Effector memory CD4-positive, alpha-beta T cell (primary cell): ENCODE results near the gene PAX4.

Experiments used
- DNase-seq, 3 donors: peaks; one replicate each; pipeline ENCODE4 v3.0.0-alpha.2; 2020
- H3K27ac ChIP-seq: 2 replicates; pipeline ENCODE4 v1.7.0; 2013; ENCODE audit warnings: mild to moderate bottlenecking, low read length, moderate library complexity; ENCODE audit not compliant: insufficient read depth, poor library complexity, severe bottlenecking
- H3K27me3 ChIP-seq: replicated peaks from 2 replicates; pipeline ENCODE4 v1.7.0; 2013; ENCODE audit warnings: mild to moderate bottlenecking, low read length; ENCODE audit not compliant: insufficient read depth, control insufficient read depth, poor library complexity, severe bottlenecking
- H3K36me3 ChIP-seq: 2 replicates; pipeline ENCODE4 v1.7.0; 2013; ENCODE audit warnings: mild to moderate bottlenecking, low read length, moderate library complexity; ENCODE audit not compliant: control insufficient read depth, insufficient read depth
- H3K4me1 ChIP-seq: 2 replicates; pipeline ENCODE4 v1.7.0; 2013; ENCODE audit warnings: low read length, mild to moderate bottlenecking; ENCODE audit not compliant: control insufficient read depth, insufficient read depth, poor library complexity, severe bottlenecking
- H3K4me3 ChIP-seq: 2 replicates; pipeline ENCODE4 v1.7.0; 2013; ENCODE audit warnings: low read length, low read depth, mild to moderate bottlenecking; ENCODE audit not compliant: insufficient read depth, poor library complexity, severe bottlenecking
- H3K9me3 ChIP-seq: 2 replicates; pipeline ENCODE4 v1.7.0; 2013; ENCODE audit warnings: mild to moderate bottlenecking, low read length, moderate library complexity; ENCODE audit not compliant: control insufficient read depth

Gene PAX4

DNA sequence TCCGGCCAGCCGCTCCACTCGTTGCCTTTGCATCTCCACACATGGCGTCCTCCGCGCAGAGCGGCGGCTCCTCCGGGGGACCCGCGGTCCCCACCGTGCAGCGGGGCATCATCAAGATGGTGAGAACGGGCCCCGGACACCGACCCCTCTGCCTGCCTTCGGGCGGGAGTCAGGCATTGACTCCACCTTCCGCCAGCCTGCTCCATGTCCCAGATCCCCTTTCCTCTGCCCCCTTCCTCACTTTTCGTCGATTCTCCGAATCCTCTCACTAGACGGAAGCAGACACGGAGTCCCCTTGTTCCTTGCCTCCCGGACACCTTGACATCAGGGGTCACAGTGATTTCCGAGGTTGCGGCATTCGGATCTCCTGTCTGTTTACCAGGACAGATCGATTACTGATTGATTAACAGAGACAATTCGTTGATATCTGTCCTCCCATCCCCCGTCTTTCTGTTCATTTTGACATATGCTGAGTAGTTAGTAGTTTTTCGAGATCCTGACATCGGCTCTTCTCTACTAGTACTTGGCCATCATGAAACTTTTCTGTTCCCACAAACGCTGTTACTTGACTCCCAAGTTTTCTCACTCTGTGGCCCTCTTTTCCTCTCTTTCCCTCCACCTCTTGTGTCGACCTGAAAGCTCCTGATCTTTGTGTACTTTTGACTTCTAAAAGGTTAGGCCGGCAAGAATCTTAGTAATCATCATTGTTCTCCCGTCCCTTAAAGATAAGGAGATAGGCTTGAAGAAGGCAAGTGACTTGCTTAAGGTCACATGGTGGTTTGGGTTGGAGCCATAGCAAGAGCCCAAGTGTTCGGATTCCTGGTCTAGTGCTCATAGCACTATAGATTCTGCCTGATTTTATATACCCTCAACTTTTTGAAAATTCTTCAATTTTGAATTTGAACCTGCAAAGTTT, 34.6 kb upstream of the PAX4 start:
- no peak for DNase-seq
- H3K27me3 ChIP-seq = no peaks in the 10 kb centered on the region

DNA sequence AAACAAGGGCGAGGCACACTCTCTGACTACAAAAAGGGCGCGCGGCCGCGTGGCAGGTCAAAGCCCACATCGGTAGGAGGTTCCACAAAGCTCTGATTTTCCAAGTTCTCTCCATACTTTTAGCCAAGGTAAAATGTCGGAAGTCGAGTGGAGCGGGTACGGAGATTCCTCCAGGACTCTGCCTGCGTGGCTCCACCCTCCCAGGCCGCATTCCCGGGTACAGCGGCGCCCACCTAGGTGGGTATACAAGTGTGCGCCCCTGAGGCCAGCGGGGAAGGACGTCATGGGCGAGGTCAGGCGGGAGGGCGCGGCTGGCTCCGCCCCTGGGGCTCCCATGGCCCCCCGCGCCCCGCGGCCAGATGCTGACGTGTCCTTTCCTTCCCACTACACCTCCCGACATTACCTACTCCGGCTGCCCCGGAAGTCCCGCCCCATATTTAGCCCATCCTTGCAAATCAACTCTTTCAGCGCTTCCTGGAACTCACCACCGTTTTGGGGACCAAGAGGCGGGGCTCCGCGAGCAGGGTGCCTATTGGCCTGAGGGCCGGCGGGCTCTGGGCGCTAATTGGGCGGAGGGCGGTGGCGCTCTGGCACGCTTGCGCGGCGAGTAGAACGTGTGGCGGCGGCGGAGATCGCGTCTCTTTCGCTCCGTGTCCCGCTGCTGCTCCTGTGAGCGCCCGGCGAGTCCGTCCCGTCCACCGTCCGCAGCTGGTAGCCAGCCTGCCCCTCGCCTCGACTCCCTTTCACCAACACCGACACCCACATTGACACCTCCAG, 33.8 kb upstream of the PAX4 start, which contains the start of gene SND1:
Gene SND1 (plus strand): TSS at position 639 of the 777 bp plus-strand sequence. CDS start 180 bp downstream, outside the sequence.
- DNase-seq = peak; percentile 96 to 99 (median 99)
- Histone ChIP-seq H3K27ac (peak within 1 kb of the TSS; percentile 86), H3K27me3 (no peaks in the 10 kb centered on the region), H3K4me1 (peaks cover 13% of the 10 kb centered on the region), H3K9me3 (no peaks in the 10 kb centered on the region), H3K36me3 (no peaks in the 10 kb centered on the region), H3K4me3 (peak within 1 kb of the TSS; percentile 87)

More for the DNA sequence above, 34.6 kb upstream of the PAX4 start:
- Histone ChIP-seq H3K4me1 (peaks cover 13% of the 10 kb centered on the region), H3K36me3 (no peaks in the 10 kb centered on the region), H3K9me3 (no peaks in the 10 kb centered on the region), H3K27ac (peak overlapping the region; percentile 77), H3K4me3 (peak overlapping the region; percentile 87)

DNA sequence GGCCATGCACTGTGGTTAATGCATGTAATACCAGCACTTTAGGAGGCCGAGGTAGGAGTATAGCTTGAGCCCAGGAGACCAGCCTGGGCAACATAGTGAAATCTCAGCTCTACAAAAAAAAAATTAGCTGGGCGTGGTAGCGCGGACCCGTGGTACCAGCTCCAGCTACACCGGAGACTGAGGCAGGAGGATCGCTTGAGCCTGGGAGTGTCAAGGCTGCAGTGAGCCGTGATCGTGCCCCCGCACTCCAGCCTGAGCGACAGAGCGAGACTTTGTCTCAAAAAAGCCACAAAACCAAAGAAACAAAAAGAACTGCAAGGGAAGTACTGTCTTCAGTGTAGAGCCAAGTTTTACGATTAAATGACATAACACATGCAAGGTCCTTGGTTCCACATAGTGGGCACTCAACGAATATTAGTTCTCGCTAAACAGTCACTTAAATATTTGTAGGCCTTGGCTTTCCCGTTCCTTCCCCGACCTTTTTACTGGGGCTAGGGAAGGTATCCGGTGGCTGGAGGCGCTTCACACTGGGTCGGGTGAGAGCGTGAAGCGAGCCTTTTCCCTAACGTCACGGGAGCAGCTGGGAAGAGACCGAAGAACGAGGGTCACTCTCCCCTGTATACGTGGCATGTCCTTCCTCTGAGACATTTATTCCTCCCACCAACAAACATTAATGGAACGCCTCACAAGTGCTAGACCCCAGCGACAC, 33.1 kb upstream of the PAX4 start:
- Histone ChIP-seq H3K27me3 (no peaks in the 10 kb centered on the region), H3K9me3 (no peaks in the 10 kb centered on the region), H3K27ac (peak overlapping the region; percentile 86), H3K4me3 (peak overlapping the region; percentile 53), H3K4me1 (peaks cover 13% of the 10 kb centered on the region), H3K36me3 (no peaks in the 10 kb centered on the region)
- no peak for DNase-seq

DNA sequence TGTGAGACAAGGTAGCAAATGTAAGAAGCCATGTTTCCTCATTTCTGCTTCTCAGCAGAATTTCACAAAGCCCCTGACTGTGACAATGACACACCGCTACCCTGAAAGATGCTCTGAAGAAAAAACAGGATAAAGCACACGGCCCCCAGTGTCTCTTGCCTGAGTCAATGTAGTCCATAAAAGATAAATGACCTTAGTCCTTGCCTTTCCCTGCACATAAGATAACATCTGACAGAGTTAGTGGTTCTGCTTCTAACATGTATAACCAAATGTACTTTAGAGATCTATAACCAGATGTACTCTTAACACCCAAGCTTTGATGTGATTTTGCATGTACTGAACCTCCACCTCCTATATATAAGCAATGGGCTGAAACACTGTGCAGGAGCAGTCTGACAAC, 31.0 kb upstream of the PAX4 start:
- Histone ChIP-seq H3K4me1 (peaks cover 10% of the 10 kb centered on the region), H3K27ac (no peak overlapping the region), H3K9me3 (no peaks in the 10 kb centered on the region), H3K27me3 (no peaks in the 10 kb centered on the region), H3K36me3 (no peaks in the 10 kb centered on the region), H3K4me3 (no peak overlapping the region)
- no peak for DNase-seq

DNA sequence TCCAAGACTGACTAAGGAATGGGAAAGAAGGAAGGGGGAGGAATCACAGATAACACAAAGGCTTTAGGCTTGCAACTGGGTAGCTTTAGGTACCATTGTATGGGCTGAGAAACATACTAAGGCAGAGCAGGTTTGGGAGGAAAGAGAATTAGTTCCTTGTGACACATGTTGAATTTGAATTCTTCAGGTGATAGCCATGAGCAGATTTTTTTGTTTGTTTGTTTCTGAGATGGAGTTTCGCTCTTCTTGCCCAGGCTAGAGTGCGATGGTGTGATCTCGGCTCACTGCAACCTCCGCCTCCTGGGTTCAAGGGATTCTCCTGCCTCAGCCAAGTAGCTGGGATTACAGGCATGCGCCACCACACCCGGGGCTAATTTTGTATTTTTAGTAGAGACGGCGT, 29.7 kb upstream of the PAX4 start:
- Histone ChIP-seq H3K9me3 (no peaks in the 10 kb centered on the region), H3K27ac (no peak overlapping the region), H3K4me3 (no peak overlapping the region), H3K4me1 (no peaks in the 10 kb centered on the region), H3K27me3 (no peaks in the 10 kb centered on the region), H3K36me3 (no peaks in the 10 kb centered on the region)
- DNase-seq = no peak

DNA sequence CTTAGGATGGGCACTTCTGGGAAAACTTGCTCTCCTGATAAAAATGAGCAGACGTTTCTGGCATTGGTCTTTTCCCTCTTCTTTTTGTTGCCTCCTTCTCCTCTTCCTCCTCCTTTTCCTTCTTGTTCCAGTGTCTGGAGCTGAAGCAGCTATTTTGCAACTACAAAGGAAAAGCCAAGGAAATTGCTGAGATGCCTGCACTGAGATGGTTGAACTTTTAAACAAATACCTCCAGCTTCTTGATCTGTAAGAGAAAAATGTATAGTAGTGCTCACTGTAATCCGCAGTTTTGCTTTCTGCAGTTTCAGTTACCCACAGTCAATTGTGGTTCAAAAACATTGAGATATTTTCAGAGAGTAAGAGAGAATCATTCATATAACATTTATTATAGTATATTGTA, 26.5 kb upstream of the PAX4 start:
- Histone ChIP-seq H3K27me3 (no peaks in the 10 kb centered on the region), H3K9me3 (no peaks in the 10 kb centered on the region), H3K36me3 (no peaks in the 10 kb centered on the region), H3K4me3 (no peak overlapping the region), H3K27ac (no peak overlapping the region), H3K4me1 (no peaks in the 10 kb centered on the region)
- no peak for DNase-seq

DNA sequence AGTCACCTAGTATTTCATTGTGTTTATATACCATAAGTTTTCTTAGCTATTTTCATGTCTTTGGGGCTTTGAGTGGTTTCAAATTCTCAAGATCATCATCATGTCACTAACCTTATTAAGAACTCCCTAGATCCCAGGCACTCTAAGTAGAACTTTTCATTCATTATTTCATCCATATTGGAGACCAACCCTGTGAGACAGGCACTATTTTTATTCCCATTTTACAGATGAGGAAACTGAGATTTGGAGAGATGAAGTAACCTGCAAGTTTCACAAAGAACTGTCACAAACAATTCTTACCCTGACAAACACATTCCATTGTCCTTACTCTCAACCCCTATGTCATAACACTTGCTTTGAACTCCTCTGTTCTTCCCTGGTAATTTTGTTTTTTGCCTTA, 20.3 kb upstream of the PAX4 start:
- Histone ChIP-seq H3K4me3 (no peak overlapping the region), H3K4me1 (no peaks in the 10 kb centered on the region), H3K36me3 (no peaks in the 10 kb centered on the region), H3K27ac (no peak overlapping the region), H3K9me3 (no peaks in the 10 kb centered on the region), H3K27me3 (peaks cover 4% of the 10 kb centered on the region)
- no peak for DNase-seq

DNA sequence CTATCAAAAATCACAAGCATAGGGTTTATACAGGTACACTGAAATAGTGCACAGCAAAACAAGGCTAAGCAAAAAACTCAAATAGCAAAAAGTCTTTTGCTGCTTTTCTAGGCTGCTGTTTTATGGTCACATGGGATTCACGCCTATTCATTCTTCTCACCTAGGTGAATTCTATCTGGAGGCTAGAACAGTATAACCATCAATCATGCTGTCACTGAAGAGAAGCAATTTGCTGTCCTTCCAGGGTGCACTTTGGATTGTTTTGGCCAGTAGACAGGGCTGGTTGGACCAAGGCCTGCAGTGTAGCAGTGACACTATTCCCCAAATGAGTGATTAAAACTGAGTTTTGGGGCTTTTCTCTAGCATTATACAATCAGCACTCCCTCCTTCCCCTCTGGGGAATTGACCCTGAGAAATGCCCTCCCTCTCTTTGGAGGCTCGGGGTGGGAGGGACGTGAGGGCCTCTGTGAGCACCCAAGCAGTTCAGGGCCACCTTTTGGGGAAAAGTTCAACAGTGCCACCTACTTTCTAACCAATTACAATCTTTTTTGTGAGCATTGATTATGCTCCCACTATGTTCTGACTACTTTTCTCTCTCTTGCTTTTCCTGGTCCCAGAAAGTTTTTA, 17.8 kb upstream of the PAX4 start:
- no peak for DNase-seq
- no peak overlapping the region for H3K4me3 ChIP-seq
- H3K9me3 ChIP-seq = no peaks in the 10 kb centered on the region
- no peaks in the 10 kb centered on the region for H3K36me3 ChIP-seq
- H3K27ac ChIP-seq = no peak overlapping the region
- H3K4me1 ChIP-seq = no peaks in the 10 kb centered on the region
- H3K27me3 ChIP-seq = peaks cover 4% of the 10 kb centered on the region

DNA sequence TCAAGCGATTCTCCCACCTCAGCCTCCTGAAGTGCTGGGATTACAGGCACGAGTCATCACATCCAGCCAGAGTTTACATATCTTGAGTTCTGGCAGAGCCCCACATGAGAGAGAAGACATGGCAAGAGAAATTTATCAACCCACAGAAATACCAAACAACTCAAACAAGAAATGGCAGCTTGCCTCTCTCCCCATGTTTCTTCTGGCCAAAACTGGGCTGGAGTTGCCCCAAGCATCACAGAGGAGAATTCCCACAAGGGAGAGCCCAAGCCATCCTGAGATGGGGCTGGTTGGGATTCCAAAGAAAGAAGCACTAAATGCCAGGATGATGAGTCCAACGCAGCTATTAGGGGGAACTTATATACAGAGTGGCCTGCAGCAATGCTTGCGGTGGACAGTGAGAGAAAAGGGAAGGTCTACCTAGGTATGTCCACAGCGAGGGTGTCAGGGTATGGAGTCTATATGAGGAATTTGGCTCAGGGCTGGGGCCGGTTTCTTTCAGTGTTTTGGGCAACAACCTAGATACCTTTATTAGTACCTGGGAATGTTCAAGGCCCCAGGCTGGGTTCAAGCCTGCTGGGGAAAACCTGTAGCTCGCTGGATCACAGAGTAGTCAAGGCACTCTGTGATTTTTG, 14.5 kb upstream of the PAX4 start:
- DNase-seq = no peak
- Histone ChIP-seq H3K9me3 (no peaks in the 10 kb centered on the region), H3K36me3 (no peaks in the 10 kb centered on the region), H3K4me1 (no peaks in the 10 kb centered on the region), H3K27me3 (peaks cover 4% of the 10 kb centered on the region), H3K27ac (no peak overlapping the region), H3K4me3 (no peak overlapping the region)
